Measurements from ENCODE around the gene CCDC179. TPM values are rescaled to one million over a fixed set of nuclear protein-coding genes. Genes with fewer than 3 reads are reported as not detected.

Gene CCDC179
- not detected in 2 replicates for total RNA-seq

DNA sequence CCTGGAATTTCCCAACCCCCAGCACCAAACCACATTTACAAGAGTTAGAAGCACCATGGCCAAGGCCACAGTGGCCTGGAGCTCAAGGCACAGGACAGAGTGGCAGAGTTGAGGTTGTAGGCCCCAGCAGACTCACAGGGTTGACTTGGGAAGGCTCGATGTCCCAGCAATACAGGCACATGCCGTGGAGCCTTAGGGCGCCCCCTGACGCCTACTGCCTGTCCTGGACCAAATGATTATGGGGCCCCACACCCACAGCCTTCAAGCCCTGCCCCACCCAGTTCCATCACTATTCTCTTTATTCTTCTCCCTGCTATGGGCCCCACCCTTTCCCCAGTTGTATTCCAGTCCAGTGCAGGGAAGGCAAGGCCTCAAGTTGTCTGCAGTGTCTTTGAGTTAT, at the start of gene CCDC179:
Gene CCDC179 (minus strand): TSS at position 234 of the 400 bp plus-strand sequence. CDS start 53 bp downstream, at position 181.

DNA sequence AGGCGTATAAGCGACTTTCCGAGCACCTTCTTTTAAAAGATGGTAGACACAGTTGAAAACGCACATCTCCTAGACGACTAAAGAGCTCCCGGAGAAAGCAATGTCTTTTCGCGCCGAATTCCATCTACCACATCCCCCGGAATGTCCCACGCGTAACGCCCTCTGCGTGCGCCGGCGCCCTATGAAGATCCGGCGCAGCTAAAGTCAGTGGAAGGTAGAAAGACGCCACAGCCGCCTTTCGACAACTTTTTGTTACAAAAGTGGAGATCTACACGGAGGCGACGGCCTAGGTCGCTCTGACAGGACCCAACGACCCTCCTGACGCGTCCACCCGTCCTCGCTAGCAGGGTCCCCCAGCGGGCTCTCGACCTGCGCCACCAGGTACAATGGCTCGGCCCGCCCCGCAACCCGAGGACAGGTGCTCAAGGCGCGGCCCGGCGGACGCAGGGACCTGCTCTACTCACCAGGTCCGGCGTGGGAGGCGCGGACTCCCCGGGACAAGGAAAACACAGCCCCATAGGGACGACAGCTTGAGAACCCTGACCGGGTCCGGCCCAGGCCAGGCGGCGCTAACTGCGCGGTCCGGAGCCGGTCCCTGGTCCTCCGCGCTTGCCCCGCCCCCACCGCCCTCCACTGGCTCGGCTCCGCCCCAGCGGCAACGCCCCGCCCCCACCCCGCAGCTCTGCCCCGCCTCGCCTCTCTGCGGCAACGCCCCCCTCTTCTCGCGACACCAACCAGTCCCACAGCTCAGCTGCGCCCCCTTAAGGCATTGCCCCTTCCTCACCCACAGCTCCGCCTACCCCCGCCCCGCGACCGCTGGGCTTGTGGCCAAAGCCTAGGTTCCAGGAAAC, 30.8 kb downstream of the CCDC179 start, which contains the start of gene SVIP:
Gene SVIP (minus strand): TSS at position 571 of the 851 bp plus-strand sequence. CDS start 53 bp downstream, at position 518.

Other genes starting within 250 kb of the CCDC179 start
- 10.7 and 11.1 TPM in 2 replicates for gene FANCF, start 234.7 kb downstream of the CCDC179 start, total RNA-seq
- 1.5 and 2.2 TPM in 2 replicates for gene GAS2, start 193.9 kb downstream of the CCDC179 start, total RNA-seq
- gene SVIP, start 30.7 kb downstream of the CCDC179 start, total RNA-seq, result 3.7 and 5.5 TPM in 2 replicates

All from bronchus fibroblast of lung (primary cell).